Vagina (tissue), 2 donors: ENCODE results near the gene SEPTIN6. TPM values are rescaled to one million over a fixed set of nuclear protein-coding genes. Genes with fewer than 3 reads are reported as not detected.

Experiments
- DNase-seq, 2 donors: peaks; one replicate each; pipeline ENCODE4 v3.0.0-alpha.2; 2017; ENCODE audit errors: extremely low spot score in 2 of 2
- H3K27ac ChIP-seq: fragments of 200-600 bp; sonication (generic); one replicate; pipeline ENCODE4 v1.5.1; 2019
- H3K27me3 ChIP-seq: fragments of 200-600 bp; sonication (generic); one replicate; pipeline ENCODE4 v1.5.1; 2019
- H3K36me3 ChIP-seq, 2 donors: fragments of 200-600 bp; sonication (generic); one replicate each; pipeline ENCODE4 v1.5.1; 2017 to 2019
- H3K4me1 ChIP-seq: fragments of 200-600 bp; sonication (generic); one replicate; pipeline ENCODE4 v1.5.1; 2019
- H3K4me3 ChIP-seq, 2 donors: fragments of 200-600 bp; sonication (generic); 1 replicate in 1 of 2; 2 replicates in 1 of 2; pipeline ENCODE4 v1.5.1; 2016 to 2019
- H3K9me3 ChIP-seq: fragments of 200-600 bp; sonication (generic); one replicate; pipeline ENCODE4 v1.5.1; 2019
- CTCF ChIP-seq, 3 experiments: fragments of 450-650 bp in 2 of 3; fragments of 200-600 bp in 1 of 3; sonication (generic) in 1 of 3; IDR thresholded peaks; one replicate each; pipeline ENCODE4 v1.5.1; 2017 to 2019; ENCODE audit warnings: antibody characterized with exemption in 3 of 3, mild to moderate bottlenecking in 2 of 3, moderate library complexity in 2 of 3
- POLR2A ChIP-seq, 2 donors: fragments of 450-650 bp; IDR thresholded peaks; one replicate each; pipeline ENCODE4 v1.6.1; 2017; ENCODE audit warnings: antibody characterized with exemption in 2 of 2, mild to moderate bottlenecking in 2 of 2, moderate library complexity in 2 of 2
- POLR2AphosphoS5 ChIP-seq, 2 donors: sonication (generic); formaldehyde crosslinking; IDR thresholded peaks; one replicate each; pipeline ENCODE4 v1.9.0; 2017; ENCODE audit warnings: antibody characterized with exemption in 2 of 2, mild to moderate bottlenecking in 2 of 2, low read depth in 1 of 2; ENCODE audit not compliant: insufficient read depth in 1 of 2
- intact Hi-C: fragments of 100-400 bp; cut with DNase I; formaldehyde crosslinking; loops from one replicate; pipeline ENCODE4 v1.15.1; 2023
- total RNA-seq: library from RNA; depleted of rRNA; stranded (reverse); fragments of >200 nt; gene quantifications from one replicate; pipeline ENCODE4 v1.2.3, GENCODE V29; 2016

Gene SEPTIN6
- total RNA-seq, 1 donor from 2014 or later = 25.8 TPM

DNA sequence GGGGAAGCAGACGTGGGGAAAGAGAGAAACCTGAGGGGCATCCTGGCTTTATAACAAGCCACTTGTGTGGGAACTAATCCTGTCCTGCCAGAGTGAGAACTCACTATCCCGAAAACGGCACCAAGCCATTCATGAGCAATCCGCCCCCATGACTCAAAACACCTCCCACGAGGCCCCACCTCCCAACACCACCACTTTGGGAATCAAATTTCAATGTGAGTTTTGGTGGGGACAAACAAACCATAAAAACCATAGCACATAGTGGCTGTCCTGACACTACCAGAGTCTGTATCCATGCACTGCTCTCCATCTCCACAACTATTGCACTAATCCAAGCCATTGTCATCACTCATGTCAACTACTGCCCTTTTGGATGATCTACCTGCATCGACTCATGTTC is 28.5 kb upstream of the SEPTIN6 start:
- intact Hi-C loops = no loop called here
- no peak for DNase-seq
- TF ChIP-seq POLR2AphosphoS5 (IDR thresholded peaks at IDR 0.05; ENCODE audit: insufficient read depth in 1 of 2, low read depth in 1 of 2) = no peak
- no peak for TF ChIP-seq POLR2A (IDR thresholded peaks at IDR 0.05)
- TF ChIP-seq CTCF (IDR thresholded peaks at IDR 0.05) = no peak

GRCh38 chrX:119709630-119710029 is 16.7 kb upstream of the SEPTIN6 start:
- no peak for TF ChIP-seq POLR2A (IDR thresholded peaks at IDR 0.05)
- no peak for TF ChIP-seq CTCF (IDR thresholded peaks at IDR 0.05)
- TF ChIP-seq POLR2AphosphoS5 (IDR thresholded peaks at IDR 0.05; ENCODE audit: insufficient read depth in 1 of 2, low read depth in 1 of 2) = no peak
- intact Hi-C loops = no loop called here
- no peaks in the 10 kb centered on the region for H3K4me1 ChIP-seq
- H3K36me3 ChIP-seq = no peaks in the 10 kb centered on the region
- no peak for DNase-seq
- no peak overlapping the region for H3K27ac ChIP-seq
- no peak overlapping the region for H3K4me3 ChIP-seq
- H3K9me3 ChIP-seq = no peaks in the 10 kb centered on the region
- H3K27me3 ChIP-seq = no peaks in the 10 kb centered on the region

More for the DNA sequence above, 28.5 kb upstream of the SEPTIN6 start:
- Histone ChIP-seq H3K27me3 (no peaks in the 10 kb centered on the region), H3K9me3 (no peaks in the 10 kb centered on the region), H3K4me1 (no peaks in the 10 kb centered on the region), H3K36me3 (no peaks in the 10 kb centered on the region), H3K27ac (no peak overlapping the region), H3K4me3 (no peak overlapping the region)

DNA sequence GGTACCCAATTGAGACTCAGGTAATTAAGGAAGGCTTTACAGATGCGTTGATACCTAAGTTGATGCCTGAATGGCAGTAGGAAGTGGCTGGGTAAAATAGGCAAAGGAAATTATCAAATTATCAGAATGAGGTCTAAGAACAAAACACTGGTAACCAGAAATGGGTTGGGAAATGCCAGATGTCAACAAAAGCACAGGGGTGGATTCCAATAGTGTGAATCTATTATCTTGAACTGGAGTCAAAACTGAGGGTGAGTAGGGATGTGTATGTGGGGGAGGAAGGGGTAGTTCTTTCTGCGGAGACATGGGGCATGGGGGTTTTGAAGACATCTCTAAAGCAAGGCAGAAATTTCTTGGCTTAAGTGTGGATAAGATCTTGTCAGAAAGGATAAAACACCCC is 16.0 kb upstream of the SEPTIN6 start:
- intact Hi-C loops = no loop called here
- Histone ChIP-seq H3K4me1 (no peaks in the 10 kb centered on the region), H3K4me3 (no peak overlapping the region), H3K36me3 (no peaks in the 10 kb centered on the region), H3K9me3 (no peaks in the 10 kb centered on the region), H3K27me3 (no peaks in the 10 kb centered on the region), H3K27ac (no peak overlapping the region)
- no peak for DNase-seq
- TF ChIP-seq CTCF (IDR thresholded peaks at IDR 0.05) (no peak), POLR2A (IDR thresholded peaks at IDR 0.05) (no peak), POLR2AphosphoS5 (IDR thresholded peaks at IDR 0.05; ENCODE audit: insufficient read depth in 1 of 2, low read depth in 1 of 2) (no peak)

DNA sequence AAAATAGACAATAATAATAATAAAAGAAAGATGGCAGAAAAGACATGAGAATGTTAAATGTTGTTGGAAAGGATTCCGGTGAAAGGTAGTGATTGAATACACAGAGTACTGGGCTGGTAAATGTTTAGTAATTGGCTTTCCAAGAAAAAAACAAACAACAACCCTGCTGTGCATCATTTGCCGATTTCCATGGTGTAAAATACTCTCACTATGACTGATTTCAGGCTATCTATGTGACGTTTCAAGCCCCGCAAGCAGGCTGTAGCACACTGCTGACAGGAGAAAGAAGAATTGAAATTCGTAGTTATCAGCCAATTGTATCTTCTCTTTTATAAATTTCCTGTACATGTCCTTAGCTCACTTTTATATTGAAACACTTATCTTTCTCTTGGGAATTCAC is 13.6 kb upstream of the SEPTIN6 start:
- intact Hi-C loops = no loop called here
- Histone ChIP-seq H3K27ac (no peak overlapping the region), H3K9me3 (no peaks in the 10 kb centered on the region), H3K36me3 (no peaks in the 10 kb centered on the region), H3K4me1 (no peaks in the 10 kb centered on the region), H3K27me3 (no peaks in the 10 kb centered on the region), H3K4me3 (no peak overlapping the region)
- no peak for TF ChIP-seq POLR2A (IDR thresholded peaks at IDR 0.05)
- no peak for DNase-seq

GRCh38 chrX:119698845-119699244 is 5.9 kb upstream of the SEPTIN6 start:
- DNase-seq = no peak
- H3K27ac ChIP-seq = no peak overlapping the region
- no peak overlapping the region for H3K4me3 ChIP-seq
- no peaks in the 10 kb centered on the region for H3K36me3 ChIP-seq
- TF ChIP-seq CTCF (IDR thresholded peaks at IDR 0.05) (peak in 1 of 3 experiments; percentile 8), POLR2AphosphoS5 (IDR thresholded peaks at IDR 0.05; ENCODE audit: insufficient read depth in 1 of 2, low read depth in 1 of 2) (no peak)
- intact Hi-C loops = loop anchor here (10.0 kb wide), 1 partner anchor 94 kb away; the partner anchor contains the start of gene NKRF
- H3K9me3 ChIP-seq = no peaks in the 10 kb centered on the region
- no peaks in the 10 kb centered on the region for H3K27me3 ChIP-seq
- H3K4me1 ChIP-seq = peaks cover 4% of the 10 kb centered on the region
